Measurements from ENCODE around the gene LRRK2.

The LRRK2 gene

DNA sequence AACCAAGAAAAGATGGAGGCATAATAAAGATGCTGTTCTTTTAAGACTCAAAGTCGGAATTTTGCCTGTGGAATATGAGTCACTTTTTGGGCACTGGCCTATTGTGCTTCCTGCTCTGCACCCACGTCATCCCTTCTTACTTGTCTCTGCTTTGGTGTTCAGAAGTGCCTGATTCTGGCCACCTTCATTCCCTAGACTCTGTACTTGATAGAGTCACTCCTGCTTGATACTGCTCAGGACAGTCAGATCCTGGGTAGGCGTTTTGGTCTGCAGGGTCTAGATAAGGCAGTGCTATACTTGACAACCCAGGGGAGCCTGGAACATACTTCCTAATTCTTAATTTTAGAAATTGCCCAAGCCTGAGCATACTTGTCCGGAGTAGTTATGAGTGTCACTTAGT is 1.9 kb downstream of the LRRK2 start:
- no peaks in the 10 kb centered on the region for H3K9me3 ChIP-seq (ENCODE audit: insufficient read depth, low read length)
- peaks cover 42% of the 10 kb centered on the region for H3K27me3 ChIP-seq (ENCODE audit: insufficient read depth, insufficient read length)
- no peak overlapping the region for H3K4me3 ChIP-seq (ENCODE audit: insufficient read length, low read depth)
- H3K4me1 ChIP-seq (ENCODE audit: insufficient read depth, insufficient read length): no peaks in the 10 kb centered on the region
- H3K36me3 ChIP-seq (ENCODE audit: insufficient read depth, insufficient read length, low read length): no peaks in the 10 kb centered on the region
- DNase-seq (ENCODE audit: low read depth, low spot score): no peak
- TF ChIP-seq YY1 (IDR thresholded peaks at IDR 0.05; ENCODE audit: insufficient read depth, insufficient read length) (no peak), SUZ12 (IDR thresholded peaks at IDR 0.05; ENCODE audit: extremely low read depth, insufficient read depth, insufficient read length) (no peak), ZNF274 (IDR thresholded peaks at IDR 0.05; ENCODE audit: low read depth, low read length) (no peak)
- H3K9ac ChIP-seq (ENCODE audit: insufficient read length, low read depth): no peak overlapping the region

DNA sequence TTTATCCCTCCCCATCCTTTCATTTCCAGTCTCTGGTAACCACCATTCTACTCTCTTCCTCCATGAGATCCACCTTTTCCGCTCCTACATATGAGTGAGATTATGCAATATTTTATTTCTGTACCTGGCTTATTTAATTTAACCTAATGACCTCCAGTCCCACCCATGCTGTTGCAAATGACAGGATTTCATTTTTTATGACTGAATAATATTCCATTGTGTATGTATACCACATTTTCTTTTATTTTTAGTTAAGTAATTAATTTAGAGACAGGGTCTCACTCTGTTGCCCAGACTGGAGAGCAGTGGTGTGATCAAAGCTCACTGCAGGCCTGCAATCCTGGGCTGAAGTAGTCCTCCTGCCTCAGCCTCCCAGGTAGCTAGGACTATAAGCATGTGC is 2.6 kb downstream of the LRRK2 start:
- Histone ChIP-seq H3K9ac (ENCODE audit: insufficient read length, low read depth) (no peak overlapping the region), H3K27me3 (ENCODE audit: insufficient read depth, insufficient read length) (peaks cover 42% of the 10 kb centered on the region), H3K9me3 (ENCODE audit: insufficient read depth, low read length) (no peaks in the 10 kb centered on the region), H3K36me3 (ENCODE audit: insufficient read depth, insufficient read length, low read length) (no peaks in the 10 kb centered on the region), H3K4me3 (ENCODE audit: insufficient read length, low read depth) (no peak overlapping the region), H3K4me1 (ENCODE audit: insufficient read depth, insufficient read length) (no peaks in the 10 kb centered on the region)
- no peak for DNase-seq (ENCODE audit: low read depth, low spot score)
- TF ChIP-seq ZNF274 (IDR thresholded peaks at IDR 0.05; ENCODE audit: low read depth, low read length) (no peak), SUZ12 (IDR thresholded peaks at IDR 0.05; ENCODE audit: extremely low read depth, insufficient read depth, insufficient read length) (no peak), YY1 (IDR thresholded peaks at IDR 0.05; ENCODE audit: insufficient read depth, insufficient read length) (no peak)

DNA sequence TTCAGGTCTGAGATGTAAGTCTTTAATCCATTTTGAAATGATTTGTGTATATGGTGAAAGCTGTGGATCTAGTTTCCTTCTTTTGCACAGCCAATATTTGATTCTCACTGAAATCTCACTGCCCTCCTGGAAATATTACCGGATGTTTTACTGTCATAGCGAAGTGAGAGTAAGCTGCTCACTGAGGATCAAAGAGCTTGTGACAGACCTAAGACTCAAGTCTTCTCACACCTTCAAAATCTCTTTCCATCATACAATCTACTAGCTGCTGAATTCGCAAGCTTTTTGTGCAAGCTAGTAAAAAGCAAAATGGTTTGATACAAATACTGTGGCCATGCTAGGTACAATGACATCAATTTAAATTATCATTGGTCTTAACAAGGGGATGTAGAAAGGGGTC is 3.9 kb downstream of the LRRK2 start:
- DNase-seq (ENCODE audit: low read depth, low spot score): no peak
- Histone ChIP-seq H3K4me3 (ENCODE audit: insufficient read length, low read depth) (no peak overlapping the region), H3K36me3 (ENCODE audit: insufficient read depth, insufficient read length, low read length) (no peaks in the 10 kb centered on the region), H3K9me3 (ENCODE audit: insufficient read depth, low read length) (no peaks in the 10 kb centered on the region), H3K9ac (ENCODE audit: insufficient read length, low read depth) (no peak overlapping the region), H3K27me3 (ENCODE audit: insufficient read depth, insufficient read length) (peaks cover 30% of the 10 kb centered on the region), H3K4me1 (ENCODE audit: insufficient read depth, insufficient read length) (no peaks in the 10 kb centered on the region)
- TF ChIP-seq ZNF274 (IDR thresholded peaks at IDR 0.05; ENCODE audit: low read depth, low read length): no peak
- TF ChIP-seq YY1 (IDR thresholded peaks at IDR 0.05; ENCODE audit: insufficient read depth, insufficient read length): no peak
- TF ChIP-seq SUZ12 (IDR thresholded peaks at IDR 0.05; ENCODE audit: extremely low read depth, insufficient read depth, insufficient read length): no peak

DNA sequence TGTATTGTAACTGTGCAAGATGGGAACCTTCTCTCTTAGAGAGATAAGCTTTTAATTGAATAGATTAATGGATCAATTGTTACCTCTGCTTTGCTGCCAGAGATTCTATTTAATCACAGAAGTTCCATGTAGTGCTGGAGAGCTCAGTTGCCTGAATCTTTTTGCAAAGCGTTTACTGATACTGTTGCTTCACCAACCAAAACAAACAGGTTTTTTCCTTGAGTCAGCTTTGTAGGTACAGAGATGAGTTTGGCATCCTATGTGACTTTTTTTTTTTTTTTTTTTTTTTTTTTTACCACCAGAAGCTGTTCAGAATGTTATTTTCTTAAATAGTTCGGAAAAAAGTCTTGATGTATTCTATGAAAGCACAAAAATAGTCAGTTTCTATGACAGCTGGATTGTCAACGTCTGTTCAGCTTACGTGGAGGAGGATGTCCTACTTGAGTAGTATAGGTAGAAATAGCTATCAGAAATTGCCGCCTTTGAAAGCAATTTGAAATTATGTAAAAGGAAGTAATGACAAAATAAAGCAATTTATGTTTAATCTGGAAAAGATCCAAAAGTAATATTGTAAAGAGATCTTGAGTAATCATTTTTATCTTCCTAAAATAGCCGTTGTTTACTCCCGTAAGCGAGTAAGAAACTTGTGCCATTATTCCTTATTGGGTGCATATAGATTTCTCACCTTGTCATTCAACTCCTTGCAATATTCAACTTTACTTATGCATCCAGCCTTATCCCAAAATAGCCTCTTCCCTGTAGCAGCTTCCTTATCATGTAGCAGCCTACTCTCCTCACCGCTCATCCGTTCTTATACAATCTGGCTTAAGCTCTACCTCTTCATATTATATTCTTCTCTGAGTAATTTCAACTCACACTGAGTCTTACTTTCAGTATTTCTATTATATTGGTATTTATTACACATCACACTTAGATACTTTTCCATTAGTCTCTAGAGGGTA is 5.2 kb downstream of the LRRK2 start:
- DNase-seq (ENCODE audit: low read depth, low spot score): no peak
- Histone ChIP-seq H3K27me3 (ENCODE audit: insufficient read depth, insufficient read length) (peaks cover 18% of the 10 kb centered on the region), H3K9me3 (ENCODE audit: insufficient read depth, low read length) (no peaks in the 10 kb centered on the region), H3K9ac (ENCODE audit: insufficient read length, low read depth) (no peak overlapping the region), H3K4me3 (ENCODE audit: insufficient read length, low read depth) (no peak overlapping the region), H3K4me1 (ENCODE audit: insufficient read depth, insufficient read length) (no peaks in the 10 kb centered on the region), H3K36me3 (ENCODE audit: insufficient read depth, insufficient read length, low read length) (no peaks in the 10 kb centered on the region)
- TF ChIP-seq SUZ12 (IDR thresholded peaks at IDR 0.05; ENCODE audit: extremely low read depth, insufficient read depth, insufficient read length): no peak

DNA sequence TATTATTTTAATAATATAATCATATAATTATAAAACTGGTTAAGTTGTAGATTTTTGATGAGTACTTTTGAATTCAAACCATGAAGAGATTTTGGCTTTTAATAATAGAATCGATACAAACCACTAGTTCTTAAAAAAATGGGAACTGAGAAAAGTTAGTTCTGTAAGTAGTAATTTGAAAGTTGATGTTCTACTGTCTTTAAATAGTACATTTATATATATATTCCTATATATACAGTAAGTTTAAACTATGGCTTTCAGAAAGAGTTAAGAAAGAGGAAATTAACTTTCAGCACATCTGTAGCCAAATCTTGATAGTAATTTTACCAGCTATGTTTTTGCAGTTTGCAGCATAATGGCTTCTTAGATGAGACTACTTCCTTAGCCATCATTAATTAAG is 7.8 kb downstream of the LRRK2 start:
- Histone ChIP-seq H3K9me3 (ENCODE audit: insufficient read depth, low read length) (no peaks in the 10 kb centered on the region), H3K4me1 (ENCODE audit: insufficient read depth, insufficient read length) (no peaks in the 10 kb centered on the region), H3K36me3 (ENCODE audit: insufficient read depth, insufficient read length, low read length) (no peaks in the 10 kb centered on the region), H3K4me3 (ENCODE audit: insufficient read length, low read depth) (no peak overlapping the region), H3K9ac (ENCODE audit: insufficient read length, low read depth) (no peak overlapping the region), H3K27me3 (ENCODE audit: insufficient read depth, insufficient read length) (no peaks in the 10 kb centered on the region)
- TF ChIP-seq ZNF274 (IDR thresholded peaks at IDR 0.05; ENCODE audit: low read depth, low read length) (no peak), SUZ12 (IDR thresholded peaks at IDR 0.05; ENCODE audit: extremely low read depth, insufficient read depth, insufficient read length) (no peak), YY1 (IDR thresholded peaks at IDR 0.05; ENCODE audit: insufficient read depth, insufficient read length) (no peak)
- no peak for DNase-seq (ENCODE audit: low read depth, low spot score)

DNA sequence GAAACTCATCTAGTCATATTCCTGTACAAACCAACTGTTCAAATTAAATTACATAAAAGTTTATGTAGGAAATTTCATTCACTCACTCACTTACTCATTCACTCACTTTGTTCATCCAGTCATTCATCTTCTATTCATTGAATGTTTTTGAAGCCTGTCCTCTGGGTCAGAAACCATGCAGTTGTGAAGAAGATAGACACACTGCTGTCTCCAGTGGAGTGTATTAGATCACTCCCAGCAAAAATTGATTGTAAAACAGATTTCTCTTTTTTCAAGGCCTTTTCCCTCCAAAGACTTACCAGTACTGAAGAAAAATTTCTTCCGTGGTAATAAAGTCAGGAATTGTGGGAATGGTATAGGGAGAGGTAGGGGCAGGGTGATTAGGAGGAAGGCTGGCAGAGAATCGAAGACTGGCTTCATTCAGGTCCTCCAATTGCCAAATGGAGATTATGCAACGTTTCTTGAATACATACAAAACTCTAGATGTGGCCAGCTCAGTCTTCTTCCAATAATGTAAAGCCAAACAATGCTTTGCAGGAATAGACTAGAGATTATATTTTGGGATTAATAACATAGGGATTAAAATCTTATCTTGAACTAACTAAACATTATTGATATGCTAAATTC is 9.1 kb downstream of the LRRK2 start:
- TF ChIP-seq YY1 (IDR thresholded peaks at IDR 0.05; ENCODE audit: insufficient read depth, insufficient read length) (no peak), ZNF274 (IDR thresholded peaks at IDR 0.05; ENCODE audit: low read depth, low read length) (no peak), SUZ12 (IDR thresholded peaks at IDR 0.05; ENCODE audit: extremely low read depth, insufficient read depth, insufficient read length) (no peak)
- no peak overlapping the region for H3K4me3 ChIP-seq (ENCODE audit: insufficient read length, low read depth)

DNA sequence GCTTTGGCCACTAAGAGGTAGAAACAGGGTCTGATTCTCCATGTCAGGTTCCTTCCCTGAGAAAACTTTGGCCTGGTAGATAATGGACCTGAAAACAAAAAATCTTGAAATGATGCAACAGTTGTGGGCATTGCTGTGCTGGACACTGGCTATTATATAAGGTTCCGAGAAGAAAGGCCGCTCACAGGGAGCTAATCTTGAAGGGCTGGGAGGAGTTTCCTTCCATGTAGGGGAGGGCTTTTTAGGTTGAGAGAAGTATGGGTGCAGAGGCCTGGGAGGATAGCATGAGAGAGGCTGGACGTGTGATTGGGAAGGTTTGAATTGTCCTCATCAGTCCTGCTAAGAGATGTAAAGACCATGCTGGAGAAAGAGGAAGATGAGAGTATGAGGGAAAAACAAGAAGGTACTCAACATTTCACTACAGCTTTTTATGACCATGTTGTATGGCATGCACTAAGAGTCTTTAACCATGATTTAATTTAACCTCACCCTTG is 11.6 kb downstream of the LRRK2 start:
- Histone ChIP-seq H3K4me1 (ENCODE audit: insufficient read depth, insufficient read length) (no peaks in the 10 kb centered on the region), H3K9me3 (ENCODE audit: insufficient read depth, low read length) (no peaks in the 10 kb centered on the region), H3K9ac (ENCODE audit: insufficient read length, low read depth) (no peak overlapping the region), H3K36me3 (ENCODE audit: insufficient read depth, insufficient read length, low read length) (no peaks in the 10 kb centered on the region), H3K27me3 (ENCODE audit: insufficient read depth, insufficient read length) (no peaks in the 10 kb centered on the region), H3K4me3 (ENCODE audit: insufficient read length, low read depth) (no peak overlapping the region)
- TF ChIP-seq YY1 (IDR thresholded peaks at IDR 0.05; ENCODE audit: insufficient read depth, insufficient read length) (no peak), SUZ12 (IDR thresholded peaks at IDR 0.05; ENCODE audit: extremely low read depth, insufficient read depth, insufficient read length) (no peak), ZNF274 (IDR thresholded peaks at IDR 0.05; ENCODE audit: low read depth, low read length) (no peak)
- DNase-seq (ENCODE audit: low read depth, low spot score): no peak

More for the DNA sequence above, 9.1 kb downstream of the LRRK2 start:
- Histone ChIP-seq H3K9ac (ENCODE audit: insufficient read length, low read depth) (no peak overlapping the region), H3K36me3 (ENCODE audit: insufficient read depth, insufficient read length, low read length) (no peaks in the 10 kb centered on the region), H3K27me3 (ENCODE audit: insufficient read depth, insufficient read length) (no peaks in the 10 kb centered on the region), H3K9me3 (ENCODE audit: insufficient read depth, low read length) (no peaks in the 10 kb centered on the region), H3K4me1 (ENCODE audit: insufficient read depth, insufficient read length) (no peaks in the 10 kb centered on the region)
- DNase-seq (ENCODE audit: low read depth, low spot score): no peak

All from NT2/D1 (cell line).